ENCODE measurements around the gene HIVEP3. TPM values are rescaled to one million over a fixed set of nuclear protein-coding genes. Genes with fewer than 3 reads are reported as not detected.

HIVEP3 gene
- total and polyA plus RNA-seq, 2 donors (not counting 1 experiment from before 2014, with no cell fraction given): 2.0 to 5.1 TPM

- no peak for DNase-seq
Observed at GRCh38 chr1:41479000-41479807, 439.5 kb downstream of the HIVEP3 start.

More at GRCh38 chr1:41479000-41479807, 439.5 kb downstream of the HIVEP3 start:
- Histone ChIP-seq H3K27me3 (replicated peaks in 1 of 4; ENCODE audit: control extremely low read depth in 1 of 4, control insufficient read depth in 3 of 4, insufficient read depth in 4 of 4, low read length in 3 of 4) (no peaks in the 10 kb centered on the region), H3K4me1 (ENCODE audit: control insufficient read depth in 2 of 2, insufficient read depth in 2 of 2, low read length in 2 of 2) (no peaks in the 10 kb centered on the region), H3K4me2 (replicated peaks; ENCODE audit: low read depth, low read length, poor library complexity, severe bottlenecking) (no peak overlapping the region), H4K20me1 (ENCODE audit: control insufficient read depth, insufficient read depth, low read length, poor library complexity, severe bottlenecking) (no peaks in the 10 kb centered on the region), H3K36me3 (replicated peaks in 1 of 2; ENCODE audit: control extremely low read depth in 1 of 2, control insufficient read depth in 1 of 2, extremely low read depth in 1 of 2, insufficient read depth in 2 of 2, low read length in 1 of 2) (no peaks in the 10 kb centered on the region), H3K27ac (ENCODE audit: low read length in 2 of 2) (no peak overlapping the region), H3K79me2 (ENCODE audit: control insufficient read depth, insufficient read depth, low read length) (no peaks in the 10 kb centered on the region), H3K9ac (ENCODE audit: low read length) (no peak overlapping the region), H3K9me3 (ENCODE audit: control extremely low read depth in 1 of 3, control insufficient read depth in 2 of 3, insufficient read depth in 1 of 3, low read length in 2 of 3) (no peaks in the 10 kb centered on the region), H3K4me3 (ENCODE audit: control extremely low read depth in 1 of 5, extremely low read depth in 1 of 5, insufficient read depth in 1 of 5, low read depth in 2 of 5, low read length in 4 of 5) (no peak overlapping the region), H2AFZ (ENCODE audit: insufficient read depth, low read depth, low read length, poor library complexity, severe bottlenecking) (no peak overlapping the region)
- no peak overlapping the region for H3K4me3 Mint-ChIP-seq
- 90% methylated on average over 19 of the region's 19 CpGs for WGBS (ENCODE audit: insufficient coverage)
- ChIA-PET POLR2A (no interaction called here), CTCF (no interaction called here)
- no peak for TF ChIP-seq EZH2 (IDR thresholded peaks at IDR 0.05; ENCODE audit: borderline replicate concordance, insufficient read depth, low read depth, low read length, poor library complexity, severe bottlenecking)
- no peak for TF ChIP-seq CTCF (IDR thresholded peaks at IDR 0.05)
- H3K27ac Mint-ChIP-seq: no peak overlapping the region
- H3K27me3 Mint-ChIP-seq: peaks cover 7% of the 10 kb centered on the region
- intact Hi-C loops (cut with micrococcal nuclease): no loop called here
- H3K4me1 Mint-ChIP-seq: no peaks in the 10 kb centered on the region
- no peak for ATAC-seq (ENCODE audit: low read depth)
- H3K9me3 Mint-ChIP-seq (ENCODE audit: insufficient read depth): no peaks in the 10 kb centered on the region
